ENCODE data around the gene TMEM63A. TPM values are rescaled to one million over a fixed set of nuclear protein-coding genes. Genes with fewer than 3 reads are reported as not detected.
A peak's percentile ranks its signal among the peaks of the same experiment; 100 is the strongest.

TMEM63A gene
- total and polyA plus RNA-seq, 2 of the 13 experiments (the other 11 are each of a cell fraction or from before 2014, with no cell fraction given): 23.9 to 53.3 TPM

DNA sequence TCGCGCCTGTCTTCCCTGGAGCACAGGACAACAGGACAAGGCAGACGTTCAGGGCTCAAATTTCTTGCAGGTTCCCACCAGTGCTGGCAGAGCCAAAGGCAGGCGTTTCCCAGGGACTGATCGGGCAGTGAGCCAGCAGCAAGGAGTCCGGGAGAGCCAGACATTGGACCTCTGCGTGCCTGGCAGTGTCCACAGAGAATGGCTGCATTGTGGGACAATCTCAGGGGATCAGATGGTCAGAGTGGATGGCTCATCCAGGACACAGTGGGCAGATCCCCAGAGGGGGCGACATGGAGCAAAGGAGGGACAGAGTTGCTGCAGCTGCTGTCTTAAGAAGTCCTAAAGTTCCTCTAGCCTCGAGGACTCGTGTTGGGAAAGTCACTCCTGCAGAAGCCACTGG is 4.6 kb downstream of the TMEM63A start:
- no peak overlapping the region for H2AFZ ChIP-seq (ENCODE audit: low read length)
- H3K36me3 ChIP-seq (replicated peaks in 1 of 2; ENCODE audit: control insufficient read depth in 1 of 2, insufficient read depth in 2 of 2, low read length in 2 of 2): peaks cover 8 to 35% of the 10 kb centered on the region in 2 experiments
- H3K9me3 ChIP-seq (ENCODE audit: low read length): no peaks in the 10 kb centered on the region
- H3K9ac ChIP-seq (ENCODE audit: insufficient read depth, low read depth, low read length): no peak overlapping the region
- peak overlapping the region; percentile 100 for H3K4me2 ChIP-seq (ENCODE audit: low read depth, low read length)
- FAIRE-seq (peak; percentile 73), ATAC-seq (peak; percentile 13), DNase-seq (ENCODE audit: low spot score) (peak; percentile 42)
- 40% methylated on average over 7 of the region's 10 CpGs for WGBS (ENCODE audit: low lambda C conversion rate)
- H3K4me3 ChIP-seq (replicated peaks in 1 of 3; ENCODE audit: insufficient read depth in 1 of 3, low read depth in 2 of 3, low read length in 3 of 3): no peak overlapping the region
- in situ Hi-C loops (cut with HindIII; ENCODE audit: extremely low pct_ligation_motif_present, low pct_unique_long_range_greater_than_20kb): no loop called here
- peaks cover 37% of the 10 kb centered on the region for H3K79me2 ChIP-seq (ENCODE audit: insufficient read depth, low read length)
- POLR2A ChIA-PET: interaction anchor here (1.0 kb wide), 1 partner anchor 64 kb away, joined by 3 read pairs; no protein-coding TSS in a partner anchor
- H3K4me1 ChIP-seq (ENCODE audit: insufficient read depth, low read length): peaks cover 45% of the 10 kb centered on the region
- intact Hi-C loops (cut with micrococcal nuclease; ENCODE audit: unreplicated experiment): loop anchor here (5.0 kb wide), 1 partner anchor 35 kb away; no protein-coding TSS in a partner anchor
- CTCF ChIA-PET (ENCODE audit: low intra/inter-chr PET ratio, low total read pairs): interaction anchor here (1.8 kb wide), 1 partner anchor 34 kb away, joined by 5 read pairs; no protein-coding TSS in a partner anchor
- H4K20me1 ChIP-seq (ENCODE audit: insufficient read depth, low read length): peaks cover 20% of the 10 kb centered on the region
- H3K27me3 ChIP-seq (ENCODE audit: control insufficient read depth in 1 of 2, insufficient read depth in 2 of 2, low read length in 2 of 2): no peaks in the 10 kb centered on the region; a peak in 1 of 5 replicates
- BruUV-seq (replicated peaks): no TSS peak
- no peak overlapping the region for H3K27ac ChIP-seq (ENCODE audit: extremely low read length, insufficient read depth, low read length)
- TF ChIP-seq ZNF280D (CRISPR knock-in tag; IDR thresholded peaks at IDR 0.05) (no peak), ZNF784 (CRISPR knock-in tag; IDR thresholded peaks at IDR 0.05; ENCODE audit: borderline replicate concordance) (0 out of 2 replicates have a peak, but pooled peaks have one; percentile 6), NR2F1 (CRISPR knock-in tag; IDR thresholded peaks at IDR 0.05) (no peak), ZFX (CRISPR knock-in tag; IDR thresholded peaks at IDR 0.05; ENCODE audit: low read depth) (no peak), JUN (CRISPR knock-in tag; IDR thresholded peaks at IDR 0.05) (no peak), STAG1 (CRISPR knock-in tag; IDR thresholded peaks at IDR 0.05) (peak; percentile 20; the same call in 1 of the 2 replicates), XRCC5 (optimal IDR thresholded peaks at IDR 0.05; ENCODE audit: low read length) (peak; percentile 82), HNRNPH1 (optimal IDR thresholded peaks at IDR 0.05; ENCODE audit: low read depth, low read length) (no peak), ZNF644 (CRISPR knock-in tag; IDR thresholded peaks at IDR 0.05; ENCODE audit: low read depth) (no peak), ZNF354B (CRISPR knock-in tag; IDR thresholded peaks at IDR 0.05) (no peak), IRX3 (CRISPR knock-in tag; IDR thresholded peaks at IDR 0.05; ENCODE audit: borderline replicate concordance, low read depth) (no peak), HES4 (CRISPR knock-in tag; IDR thresholded peaks at IDR 0.05; ENCODE audit: borderline replicate concordance) (no peak)
- TF ChIP-seq, protein P1, sequence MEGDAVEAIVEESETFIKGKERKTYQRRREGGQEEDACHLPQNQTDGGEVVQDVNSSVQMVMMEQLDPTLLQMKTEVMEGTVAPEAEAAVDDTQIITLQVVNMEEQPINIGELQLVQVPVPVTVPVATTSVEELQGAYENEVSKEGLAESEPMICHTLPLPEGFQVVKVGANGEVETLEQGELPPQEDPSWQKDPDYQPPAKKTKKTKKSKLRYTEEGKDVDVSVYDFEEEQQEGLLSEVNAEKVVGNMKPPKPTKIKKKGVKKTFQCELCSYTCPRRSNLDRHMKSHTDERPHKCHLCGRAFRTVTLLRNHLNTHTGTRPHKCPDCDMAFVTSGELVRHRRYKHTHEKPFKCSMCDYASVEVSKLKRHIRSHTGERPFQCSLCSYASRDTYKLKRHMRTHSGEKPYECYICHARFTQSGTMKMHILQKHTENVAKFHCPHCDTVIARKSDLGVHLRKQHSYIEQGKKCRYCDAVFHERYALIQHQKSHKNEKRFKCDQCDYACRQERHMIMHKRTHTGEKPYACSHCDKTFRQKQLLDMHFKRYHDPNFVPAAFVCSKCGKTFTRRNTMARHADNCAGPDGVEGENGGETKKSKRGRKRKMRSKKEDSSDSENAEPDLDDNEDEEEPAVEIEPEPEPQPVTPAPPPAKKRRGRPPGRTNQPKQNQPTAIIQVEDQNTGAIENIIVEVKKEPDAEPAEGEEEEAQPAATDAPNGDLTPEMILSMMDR (CRISPR knock-in tag; IDR thresholded peaks at IDR 0.05): peak; percentile 33; the same call in 1 of the 2 replicates
- TF ChIP-seq, protein P2, sequence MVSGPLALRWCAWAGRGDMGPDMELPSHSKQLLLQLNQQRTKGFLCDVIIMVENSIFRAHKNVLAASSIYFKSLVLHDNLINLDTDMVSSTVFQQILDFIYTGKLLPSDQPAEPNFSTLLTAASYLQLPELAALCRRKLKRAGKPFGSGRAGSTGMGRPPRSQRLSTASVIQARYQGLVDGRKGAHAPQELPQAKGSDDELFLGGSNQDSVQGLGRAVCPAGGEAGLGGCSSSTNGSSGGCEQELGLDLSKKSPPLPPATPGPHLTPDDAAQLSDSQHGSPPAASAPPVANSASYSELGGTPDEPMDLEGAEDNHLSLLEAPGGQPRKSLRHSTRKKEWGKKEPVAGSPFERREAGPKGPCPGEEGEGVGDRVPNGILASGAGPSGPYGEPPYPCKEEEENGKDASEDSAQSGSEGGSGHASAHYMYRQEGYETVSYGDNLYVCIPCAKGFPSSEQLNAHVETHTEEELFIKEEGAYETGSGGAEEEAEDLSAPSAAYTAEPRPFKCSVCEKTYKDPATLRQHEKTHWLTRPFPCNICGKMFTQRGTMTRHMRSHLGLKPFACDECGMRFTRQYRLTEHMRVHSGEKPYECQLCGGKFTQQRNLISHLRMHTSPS (CRISPR knock-in tag; IDR thresholded peaks at IDR 0.05; ENCODE audit: low read depth): no peak
- TF ChIP-seq, protein P3, sequence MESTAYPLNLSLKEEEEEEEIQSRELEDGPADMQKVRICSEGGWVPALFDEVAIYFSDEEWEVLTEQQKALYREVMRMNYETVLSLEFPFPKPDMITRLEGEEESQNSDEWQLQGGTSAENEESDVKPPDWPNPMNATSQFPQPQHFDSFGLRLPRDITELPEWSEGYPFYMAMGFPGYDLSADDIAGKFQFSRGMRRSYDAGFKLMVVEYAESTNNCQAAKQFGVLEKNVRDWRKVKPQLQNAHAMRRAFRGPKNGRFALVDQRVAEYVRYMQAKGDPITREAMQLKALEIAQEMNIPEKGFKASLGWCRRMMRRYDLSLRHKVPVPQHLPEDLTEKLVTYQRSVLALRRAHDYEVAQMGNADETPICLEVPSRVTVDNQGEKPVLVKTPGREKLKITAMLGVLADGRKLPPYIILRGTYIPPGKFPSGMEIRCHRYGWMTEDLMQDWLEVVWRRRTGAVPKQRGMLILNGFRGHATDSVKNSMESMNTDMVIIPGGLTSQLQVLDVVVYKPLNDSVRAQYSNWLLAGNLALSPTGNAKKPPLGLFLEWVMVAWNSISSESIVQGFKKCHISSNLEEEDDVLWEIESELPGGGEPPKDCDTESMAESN (CRISPR knock-in tag; conservative IDR thresholded peaks at IDR 0.05): no peak

Data from HepG2 (cell line).